Gastrocnemius medialis (tissue), 4 donors: ENCODE results near the gene PPP2R5C.

Experiments
- CTCF ChIP-seq, 5 experiments: fragments of 450-650 bp in 3 of 5; fragments of 200-600 bp in 2 of 5; sonication (generic) in 2 of 5; IDR thresholded peaks in 4 of 5; conservative IDR thresholded peaks in 1 of 5; 1 replicate in 4 of 5; 2 replicates in 1 of 5; pipeline ENCODE4 v1.5.1; 2016 to 2019; ENCODE audit warnings: antibody characterized with exemption in 5 of 5, mild to moderate bottlenecking in 3 of 5, moderate library complexity in 3 of 5
- POLR2A ChIP-seq, 2 donors: fragments of 450-650 bp; IDR thresholded peaks; one replicate each; pipeline ENCODE4 v1.6.1; 2017; ENCODE audit warnings: antibody characterized with exemption in 2 of 2, mild to moderate bottlenecking in 2 of 2, moderate library complexity in 2 of 2

DNA sequence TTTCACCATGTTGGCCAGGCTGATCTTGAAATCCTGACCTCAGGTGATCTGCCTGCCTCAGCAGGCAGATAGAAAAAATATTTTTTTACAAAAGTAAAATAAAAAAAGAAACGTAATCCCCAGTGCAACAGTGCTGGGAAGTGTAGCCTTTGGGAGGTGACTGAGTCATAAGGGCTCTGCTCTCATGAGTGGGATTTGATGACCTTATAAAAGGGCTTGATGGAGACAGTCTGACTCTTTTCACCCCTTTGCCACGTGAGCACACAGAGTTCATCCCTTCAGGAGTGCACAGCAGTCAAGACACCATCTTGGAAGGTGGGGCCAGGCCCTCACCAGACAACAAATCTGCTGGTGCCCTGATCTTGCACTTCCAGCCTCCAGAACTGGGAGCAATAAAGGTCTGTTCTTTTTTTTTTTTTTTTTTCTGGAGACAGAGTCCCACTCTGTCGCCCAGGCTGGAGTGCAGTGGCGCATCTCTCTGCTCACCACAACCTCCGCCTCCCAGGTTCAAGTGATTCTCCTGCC lies 178.2 kb downstream of the PPP2R5C start:
- TF ChIP-seq CTCF (IDR thresholded peaks at IDR 0.05 in 4 of 5, conservative IDR thresholded peaks at IDR 0.05 in 1 of 5) (no peak), POLR2A (IDR thresholded peaks at IDR 0.05) (no peak)
